VCaP (cell line): ENCODE data around the gene MAP2K6.

ENCODE experiments used
- H3K27ac ChIP-seq: fragments of 450-650 bp; 2 replicates; pipeline ENCODE4 v1.5.1; 2017
- TF ChIP-seq, protein P1 (sequence below): fragments of 450-650 bp; conservative IDR thresholded peaks from 2 replicates; pipeline ENCODE4 v1.5.1; 2017; ENCODE audit warnings: mild to moderate bottlenecking, moderate library complexity

Gene MAP2K6

DNA sequence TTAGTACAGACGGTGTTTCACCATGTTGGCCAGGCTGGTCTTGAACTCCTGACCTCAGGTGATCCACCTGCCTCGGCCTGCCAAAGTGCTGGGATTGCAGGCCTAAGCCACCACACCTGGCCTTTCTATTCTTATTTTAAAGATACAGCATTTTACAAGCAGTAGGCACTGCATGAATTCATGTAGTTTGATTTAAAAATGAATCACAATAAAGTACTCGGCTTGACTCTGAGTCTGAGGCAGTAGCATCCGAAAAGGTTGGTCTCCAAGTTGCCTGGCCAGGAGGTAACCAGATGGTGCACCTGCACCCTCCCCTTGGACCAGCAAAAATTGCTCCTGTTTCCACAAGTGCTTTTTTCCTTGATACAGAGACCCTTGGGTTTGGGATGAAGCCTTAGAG lies 35.6 kb downstream of the MAP2K6 start:
- no peak overlapping the region for H3K27ac ChIP-seq
- TF ChIP-seq, protein P1, sequence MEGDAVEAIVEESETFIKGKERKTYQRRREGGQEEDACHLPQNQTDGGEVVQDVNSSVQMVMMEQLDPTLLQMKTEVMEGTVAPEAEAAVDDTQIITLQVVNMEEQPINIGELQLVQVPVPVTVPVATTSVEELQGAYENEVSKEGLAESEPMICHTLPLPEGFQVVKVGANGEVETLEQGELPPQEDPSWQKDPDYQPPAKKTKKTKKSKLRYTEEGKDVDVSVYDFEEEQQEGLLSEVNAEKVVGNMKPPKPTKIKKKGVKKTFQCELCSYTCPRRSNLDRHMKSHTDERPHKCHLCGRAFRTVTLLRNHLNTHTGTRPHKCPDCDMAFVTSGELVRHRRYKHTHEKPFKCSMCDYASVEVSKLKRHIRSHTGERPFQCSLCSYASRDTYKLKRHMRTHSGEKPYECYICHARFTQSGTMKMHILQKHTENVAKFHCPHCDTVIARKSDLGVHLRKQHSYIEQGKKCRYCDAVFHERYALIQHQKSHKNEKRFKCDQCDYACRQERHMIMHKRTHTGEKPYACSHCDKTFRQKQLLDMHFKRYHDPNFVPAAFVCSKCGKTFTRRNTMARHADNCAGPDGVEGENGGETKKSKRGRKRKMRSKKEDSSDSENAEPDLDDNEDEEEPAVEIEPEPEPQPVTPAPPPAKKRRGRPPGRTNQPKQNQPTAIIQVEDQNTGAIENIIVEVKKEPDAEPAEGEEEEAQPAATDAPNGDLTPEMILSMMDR, result no peak

DNA sequence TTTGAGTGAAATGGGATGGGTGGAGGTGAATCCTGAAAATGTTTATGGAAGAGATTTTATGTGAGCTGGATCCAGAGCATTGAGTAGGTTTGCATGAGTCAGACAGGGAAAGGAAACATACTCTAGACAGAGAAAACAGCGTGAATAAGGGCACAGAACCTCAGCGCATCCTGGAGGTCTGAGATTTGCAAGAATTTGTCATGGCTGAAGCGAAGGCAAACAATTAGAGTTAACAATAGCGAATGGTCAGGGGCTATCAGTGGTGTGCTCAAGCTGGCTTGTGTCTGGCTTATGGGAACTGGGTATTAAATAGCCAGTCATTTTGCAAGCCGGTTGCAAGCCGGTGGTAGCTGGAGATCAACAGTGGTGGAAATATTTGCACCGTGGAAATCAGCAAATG lies 36.4 kb downstream of the MAP2K6 start:
- TF ChIP-seq, protein P1, result no peak
- no peak overlapping the region for H3K27ac ChIP-seq

DNA sequence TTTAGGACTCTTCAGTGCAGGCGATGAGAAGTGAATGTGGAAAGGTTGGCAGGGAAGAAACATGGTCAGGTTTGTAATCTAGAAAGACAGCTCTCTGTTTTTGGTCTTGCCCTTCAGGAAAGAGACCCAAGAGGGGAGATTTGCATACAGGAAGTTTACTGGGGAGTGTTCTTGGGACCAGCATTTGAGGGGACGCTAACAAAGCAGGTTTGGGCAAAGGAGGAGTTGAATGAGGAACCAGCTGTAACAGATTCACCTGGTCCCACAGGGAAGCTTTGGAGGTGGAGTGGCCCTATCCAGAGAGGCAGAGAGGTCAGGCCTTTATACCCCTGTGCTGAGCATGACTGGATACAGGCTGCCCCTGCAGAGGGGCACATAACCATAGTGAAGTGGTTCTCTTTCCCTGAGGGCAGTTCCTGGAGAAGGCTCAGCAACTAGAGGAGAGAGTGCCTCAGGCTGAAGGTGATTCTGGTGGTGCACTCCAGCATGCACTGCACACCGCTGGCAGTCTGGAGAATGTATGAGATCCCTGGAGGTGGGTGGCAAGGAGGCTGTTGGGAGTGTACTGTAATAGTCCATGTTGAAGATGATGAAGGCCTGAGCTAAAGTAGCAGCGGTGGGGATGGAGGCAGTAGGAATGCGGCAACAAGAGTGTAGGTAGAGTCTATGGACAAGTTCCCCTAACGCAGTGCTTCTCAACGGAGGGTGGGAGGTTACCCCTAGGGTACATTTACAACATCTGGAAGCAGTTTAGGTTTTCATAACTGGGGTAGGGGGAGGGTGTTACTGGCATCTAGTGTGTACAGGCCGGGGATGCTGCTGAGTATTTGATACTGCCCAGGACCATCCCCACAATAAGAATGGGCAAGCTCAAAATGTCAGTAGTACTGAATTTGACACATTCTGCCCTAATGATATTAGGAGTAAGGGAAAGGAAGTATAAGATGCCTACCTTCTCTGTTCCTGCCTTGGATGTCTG lies 37.2 kb downstream of the MAP2K6 start:
- TF ChIP-seq, protein P1, result no peak
- no peak overlapping the region for H3K27ac ChIP-seq

DNA sequence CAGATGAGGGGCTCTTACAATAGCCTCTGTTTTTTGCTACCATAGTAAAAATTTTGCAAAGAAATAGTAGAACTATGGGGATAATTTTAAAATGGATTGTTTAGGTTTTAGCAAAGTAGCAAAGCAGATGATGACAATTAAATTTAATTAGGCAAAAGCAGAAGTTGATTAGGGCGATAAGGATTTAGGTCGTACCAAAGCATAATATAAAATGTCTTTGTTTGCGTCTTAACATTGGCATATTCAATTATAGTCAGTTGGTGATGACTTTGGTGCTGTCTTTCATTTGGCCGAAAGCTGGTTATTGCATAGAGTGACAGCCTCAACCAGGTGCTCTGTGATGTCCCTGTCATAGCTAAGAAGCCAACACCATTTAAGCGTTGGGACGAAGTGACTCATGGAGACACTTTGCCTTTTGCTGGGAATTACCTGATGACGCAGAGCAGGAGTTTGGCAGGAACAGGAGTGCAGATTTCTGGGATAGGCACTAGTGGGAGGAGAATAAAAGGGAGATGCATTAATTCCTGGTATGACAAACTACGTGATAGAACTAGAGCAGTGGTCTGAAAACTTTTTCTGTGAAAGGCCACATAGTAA lies 38.3 kb downstream of the MAP2K6 start:
- TF ChIP-seq, protein P1, result no peak
- H3K27ac ChIP-seq, result no peak overlapping the region

DNA sequence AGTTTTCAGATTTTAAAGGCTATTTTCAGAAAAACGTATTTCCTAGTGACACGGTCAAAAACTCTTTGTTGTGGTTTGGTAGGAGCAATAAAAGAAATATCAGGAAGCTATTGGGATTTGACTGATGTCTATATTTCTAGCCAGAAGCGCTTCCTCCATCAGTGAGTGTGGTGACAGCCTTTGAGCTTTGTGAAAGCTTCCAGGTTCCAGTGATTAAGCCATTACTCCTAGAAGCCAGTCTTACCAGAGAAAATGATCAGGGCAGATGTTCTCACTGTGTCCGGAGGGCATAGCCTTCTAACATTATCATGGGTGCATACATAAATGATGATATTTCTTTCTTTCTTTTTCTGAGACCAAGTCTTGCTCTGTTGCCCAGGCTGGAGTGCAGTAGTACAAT lies 39.6 kb downstream of the MAP2K6 start:
- TF ChIP-seq, protein P1, result no peak
- H3K27ac ChIP-seq, result no peak overlapping the region

DNA sequence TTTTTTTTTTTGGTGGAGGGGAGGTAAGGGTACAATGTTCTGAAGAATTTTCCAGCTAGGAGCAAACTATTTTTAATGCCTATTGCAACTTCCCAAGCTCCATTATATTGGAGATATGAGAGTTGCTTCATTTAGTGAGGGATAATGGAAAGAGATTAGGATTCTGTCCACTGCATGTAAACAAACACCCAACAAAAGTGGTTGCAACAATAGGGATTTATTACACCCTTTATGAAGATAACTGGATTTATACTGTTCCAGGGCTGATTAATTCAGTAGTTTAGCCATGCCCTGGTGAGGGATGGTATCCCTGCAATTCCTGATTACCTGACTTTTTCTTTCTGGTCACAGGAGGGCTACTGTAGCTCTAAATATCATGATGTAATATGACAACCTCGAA lies 40.5 kb downstream of the MAP2K6 start:
- no peak overlapping the region for H3K27ac ChIP-seq
- TF ChIP-seq, protein P1, result no peak

DNA sequence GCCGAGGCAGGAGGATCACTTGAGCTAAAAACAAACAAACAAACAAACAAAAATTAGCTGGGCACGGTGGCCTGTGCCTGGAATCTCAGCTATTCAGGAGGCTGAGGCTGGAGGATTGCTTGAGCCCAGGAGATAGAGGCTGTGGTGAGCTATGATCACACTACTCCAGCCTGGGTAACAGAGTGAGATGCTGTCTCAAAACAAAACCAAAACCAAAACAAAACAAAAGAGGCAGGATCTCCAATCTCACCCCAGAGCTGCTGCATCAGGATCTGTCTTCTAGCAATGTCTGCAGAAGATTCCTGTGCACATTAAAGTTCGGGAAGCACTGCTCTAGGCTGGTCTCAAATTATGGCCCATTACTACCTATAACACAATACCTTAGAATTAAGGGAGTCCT lies 43.1 kb downstream of the MAP2K6 start:
- TF ChIP-seq, protein P1, result no peak
- no peak overlapping the region for H3K27ac ChIP-seq
